ENCODE data around the gene FCHSD2. TPM values are rescaled to one million over a fixed set of nuclear protein-coding genes. Genes with fewer than 3 reads are reported as not detected.
A peak's percentile ranks its signal among the peaks of the same experiment; 100 is the strongest.

The FCHSD2 gene
- total and polyA plus RNA-seq, 9 of the 15 experiments (the other 6 are each of a cell fraction or from before 2014, with no cell fraction given): 1.8 to 14.7 (median 6.4) TPM

- no peak; the same call in 1 of the 2 replicates for TF ChIP-seq DPF2 (IDR thresholded peaks at IDR 0.05)
- no peak for TF ChIP-seq ZFP30 (CRISPR knock-in tag; IDR thresholded peaks at IDR 0.05; ENCODE audit: borderline replicate concordance)
- TF ChIP-seq ZNF592 (IDR thresholded peaks at IDR 0.05): peak; percentile 80; the same call in 1 of the 2 replicates
- peak; percentile 56; the same call in 1 of the 2 replicates for TF ChIP-seq NFE2 (IDR thresholded peaks at IDR 0.05; ENCODE audit: low read depth)
- TF ChIP-seq RAD21 (CRISPR knock-in tag; conservative IDR thresholded peaks at IDR 0.05 in 1 of 2, IDR thresholded peaks at IDR 0.05 in 1 of 2): peak; percentile 80 to 85
- TF ChIP-seq GTF2A2 (tag; IDR thresholded peaks at IDR 0.05): no peak
- TF ChIP-seq FOXK2 (conservative IDR thresholded peaks at IDR 0.05 in 1 of 2, IDR thresholded peaks at IDR 0.05 in 1 of 2; ENCODE audit: low read depth in 2 of 2): peak; percentile 97 to 99
- TF ChIP-seq MLLT1 (IDR thresholded peaks at IDR 0.05): peak in 1 of 2 experiments; percentile 33; a peak in 1 of 4 replicates
- no peak for TF ChIP-seq DDX20 (tag; IDR thresholded peaks at IDR 0.05; ENCODE audit: low read depth)
- peak; percentile 42 for TF ChIP-seq NFIC (IDR thresholded peaks at IDR 0.05)
- TF ChIP-seq RNF219 (CRISPR knock-in tag; IDR thresholded peaks at IDR 0.05): no peak
- TF ChIP-seq CC2D1A (IDR thresholded peaks at IDR 0.05): peak; percentile 37; the same call in 1 of the 2 replicates
- peak; percentile 69; the same call in 1 of the 2 replicates for TF ChIP-seq NKRF (IDR thresholded peaks at IDR 0.05; ENCODE audit: borderline replicate concordance)
- TF ChIP-seq NFRKB (IDR thresholded peaks at IDR 0.05; ENCODE audit: low read depth): peak; percentile 24; the same call in 1 of the 2 replicates
- peak; percentile 72; the same call in 1 of the 2 replicates for TF ChIP-seq ZBTB7A (IDR thresholded peaks at IDR 0.05; ENCODE audit: borderline replicate concordance, control insufficient read depth, low read depth, low read length)
- TF ChIP-seq SIX5 (IDR thresholded peaks at IDR 0.05; ENCODE audit: borderline replicate concordance in 1 of 2, insufficient read depth in 1 of 2, low read depth in 1 of 2, low read length in 2 of 2): peak; percentile 68 to 82
These were observed 348.4 kb downstream of the FCHSD2 start, which contains the start of gene STARD10 (continued) for GRCh38 chr11:72793425-72794367.

Data from K562 (cell line).